Fibroblast of lung (primary cell): ENCODE results near the gene BBC3.

Experiments used
- CTCF ChIP-seq, 2 donors: IDR thresholded peaks in 1 of 2; conservative IDR thresholded peaks in 1 of 2; 1 replicate in 1 of 2; 2 replicates in 1 of 2; pipeline ENCODE4 v1.5.1; 2011 to 2012; ENCODE audit warnings: low read length in 2 of 2, control low read depth in 1 of 2, inconsistent platforms in 1 of 2, low read depth in 1 of 2, mild to moderate bottlenecking in 1 of 2
- EZH2 ChIP-seq: IDR thresholded peaks from 2 replicates; pipeline ENCODE4 v1.5.1; 2012; ENCODE audit warnings: low read length, control low read depth, mild to moderate bottlenecking; ENCODE audit errors: missing control alignments

DNA sequence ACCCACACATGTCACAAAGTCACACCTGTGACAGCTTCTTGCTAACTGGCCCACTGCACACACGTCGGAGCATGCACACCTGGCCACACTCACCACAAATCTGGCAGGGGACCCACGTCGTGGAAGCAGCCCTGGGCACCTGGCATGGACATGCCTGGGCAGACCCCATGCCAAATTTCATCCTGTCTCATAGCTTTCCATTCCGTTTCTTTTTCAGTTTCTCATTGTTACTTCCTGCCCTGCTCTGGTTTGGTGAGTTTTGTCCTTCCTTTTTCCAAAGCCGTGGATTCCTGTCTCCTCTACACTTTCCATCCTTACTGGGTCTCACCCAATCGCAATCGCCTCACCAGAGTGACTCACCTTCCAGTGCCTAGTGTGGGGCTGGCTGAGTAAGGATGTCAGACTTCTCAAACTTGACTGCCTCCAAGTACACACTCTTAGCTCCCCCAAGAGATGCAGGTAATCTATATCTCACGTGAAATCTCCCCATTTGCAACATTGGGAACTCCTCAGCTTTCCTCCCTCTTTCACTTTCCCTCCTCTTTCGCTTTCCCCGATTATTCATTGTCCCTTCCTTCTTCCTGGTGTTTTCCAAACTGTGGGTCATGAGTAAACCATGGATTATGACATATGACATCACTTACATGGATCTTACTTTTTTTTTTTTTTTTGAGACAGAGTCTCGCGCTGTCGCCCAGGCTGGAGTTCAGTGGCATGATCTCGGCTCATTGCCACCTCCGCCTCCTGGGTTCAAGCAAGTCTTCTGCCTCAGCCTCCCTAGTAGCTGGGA lies 1.6 kb upstream of the BBC3 start:
- TF ChIP-seq CTCF (conservative IDR thresholded peaks at IDR 0.05 in 1 of 2, IDR thresholded peaks at IDR 0.05 in 1 of 2; ENCODE audit: low read depth in 1 of 2, low read length in 2 of 2) (no peak), EZH2 (no peak)
